HG02610 (cell line): ENCODE measurements around the gene SIGLEC9.

Experiments
- ATAC-seq: cut with Tn5 transposase; IDR thresholded peaks from one replicate; pipeline ENCODE4 v1.9.1; 2021; ENCODE audit warnings: mild to moderate bottlenecking, moderate library complexity; ENCODE audit not compliant: unreplicated experiment

The SIGLEC9 gene

GRCh38 chr19:51122112-51122981 lies 2.4 kb upstream of the SIGLEC9 start:
- ATAC-seq: no peak

- ATAC-seq: no peak
Observed at GRCh38 chr19:51123381-51123800, 1.3 kb upstream of the SIGLEC9 start.

- no peak for ATAC-seq
Observed at GRCh38 chr19:51123802-51124201, 904 bp upstream of the SIGLEC9 start.

GRCh38 chr19:51124216-51124615 lies 490 bp upstream of the SIGLEC9 start:
- ATAC-seq: no peak

GRCh38 chr19:51125421-51126075 lies 842 bp downstream of the SIGLEC9 start:
- ATAC-seq: no peak

- no peak for ATAC-seq
Observed at GRCh38 chr19:51127032-51127431, 2.3 kb downstream of the SIGLEC9 start.

GRCh38 chr19:51127755-51128154 lies 3.0 kb downstream of the SIGLEC9 start:
- ATAC-seq: no peak

- no peak for ATAC-seq
Observed at GRCh38 chr19:51128227-51128626, 3.5 kb downstream of the SIGLEC9 start.

- ATAC-seq: no peak
Observed at GRCh38 chr19:51129716-51130115, 5.0 kb downstream of the SIGLEC9 start.

GRCh38 chr19:51131780-51132680 lies 7.3 kb downstream of the SIGLEC9 start:
- no peak for ATAC-seq

- ATAC-seq: no peak
Observed at GRCh38 chr19:51135004-51135403, 10.3 kb downstream of the SIGLEC9 start.

GRCh38 chr19:51135986-51136762 lies 11.5 kb downstream of the SIGLEC9 start:
- no peak for ATAC-seq

- ATAC-seq: no peak
Observed at GRCh38 chr19:51136851-51137551, 12.3 kb downstream of the SIGLEC9 start.

- no peak for ATAC-seq
Observed at GRCh38 chr19:51137792-51138425, 13.2 kb downstream of the SIGLEC9 start.

GRCh38 chr19:51138549-51138979 lies 13.9 kb downstream of the SIGLEC9 start:
- ATAC-seq: no peak

GRCh38 chr19:51139299-51140014 lies 14.8 kb downstream of the SIGLEC9 start:
- ATAC-seq: no peak

- ATAC-seq: no peak
Observed at GRCh38 chr19:51140441-51140840, 15.7 kb downstream of the SIGLEC9 start.

- ATAC-seq: no peak
Observed at GRCh38 chr19:51141181-51141580, 16.5 kb downstream of the SIGLEC9 start.

- no peak for ATAC-seq
Observed at GRCh38 chr19:51142119-51142518, 17.4 kb downstream of the SIGLEC9 start, which contains the start of gene SIGLEC7. TSS of gene SIGLEC7 (plus strand) at chr19:51142301. CDS start at chr19:51142370, 69 bp downstream.
